Vagina (tissue), 2 donors: ENCODE measurements around the gene NGFR.

Experiments used
- POLR2A ChIP-seq, 2 donors: fragments of 450-650 bp; IDR thresholded peaks; one replicate each; pipeline ENCODE4 v1.6.1; 2017; ENCODE audit warnings: antibody characterized with exemption in 2 of 2, mild to moderate bottlenecking in 2 of 2, moderate library complexity in 2 of 2
- POLR2AphosphoS5 ChIP-seq, 2 donors: sonication (generic); formaldehyde crosslinking; IDR thresholded peaks; one replicate each; pipeline ENCODE4 v1.9.0; 2017; ENCODE audit warnings: antibody characterized with exemption in 2 of 2, mild to moderate bottlenecking in 2 of 2, low read depth in 1 of 2; ENCODE audit not compliant: insufficient read depth in 1 of 2
- TF ChIP-seq, protein P1 (sequence below), 3 experiments: fragments of 450-650 bp in 2 of 3; fragments of 200-600 bp in 1 of 3; sonication (generic) in 1 of 3; IDR thresholded peaks; one replicate each; pipeline ENCODE4 v1.5.1; 2017 to 2019; ENCODE audit warnings: antibody characterized with exemption in 3 of 3, mild to moderate bottlenecking in 2 of 3, moderate library complexity in 2 of 3

DNA sequence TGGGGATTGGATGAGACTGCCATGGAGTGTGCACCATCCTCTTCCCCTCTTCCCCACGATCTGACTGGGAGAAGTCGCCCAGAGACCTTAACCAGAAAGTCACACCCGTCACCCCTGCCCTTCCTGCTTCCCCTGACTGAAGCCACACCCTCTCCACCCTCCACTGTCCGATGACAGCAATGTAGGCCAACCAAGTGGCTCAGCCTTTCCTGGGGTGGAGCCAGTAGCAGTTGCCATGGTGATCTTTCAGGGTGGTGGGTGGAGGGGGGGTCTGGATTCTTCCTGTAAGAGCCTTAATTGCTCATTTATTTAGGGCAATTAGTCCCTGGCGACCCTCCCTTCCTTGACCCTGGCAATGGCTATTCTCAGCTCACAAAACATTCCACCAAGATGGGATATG lies 42.9 kb upstream of the NGFR start:
- TF ChIP-seq, protein P1, sequence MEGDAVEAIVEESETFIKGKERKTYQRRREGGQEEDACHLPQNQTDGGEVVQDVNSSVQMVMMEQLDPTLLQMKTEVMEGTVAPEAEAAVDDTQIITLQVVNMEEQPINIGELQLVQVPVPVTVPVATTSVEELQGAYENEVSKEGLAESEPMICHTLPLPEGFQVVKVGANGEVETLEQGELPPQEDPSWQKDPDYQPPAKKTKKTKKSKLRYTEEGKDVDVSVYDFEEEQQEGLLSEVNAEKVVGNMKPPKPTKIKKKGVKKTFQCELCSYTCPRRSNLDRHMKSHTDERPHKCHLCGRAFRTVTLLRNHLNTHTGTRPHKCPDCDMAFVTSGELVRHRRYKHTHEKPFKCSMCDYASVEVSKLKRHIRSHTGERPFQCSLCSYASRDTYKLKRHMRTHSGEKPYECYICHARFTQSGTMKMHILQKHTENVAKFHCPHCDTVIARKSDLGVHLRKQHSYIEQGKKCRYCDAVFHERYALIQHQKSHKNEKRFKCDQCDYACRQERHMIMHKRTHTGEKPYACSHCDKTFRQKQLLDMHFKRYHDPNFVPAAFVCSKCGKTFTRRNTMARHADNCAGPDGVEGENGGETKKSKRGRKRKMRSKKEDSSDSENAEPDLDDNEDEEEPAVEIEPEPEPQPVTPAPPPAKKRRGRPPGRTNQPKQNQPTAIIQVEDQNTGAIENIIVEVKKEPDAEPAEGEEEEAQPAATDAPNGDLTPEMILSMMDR (IDR thresholded peaks at IDR 0.05) = no peak
- TF ChIP-seq POLR2A (IDR thresholded peaks at IDR 0.05) = no peak
- no peak for TF ChIP-seq POLR2AphosphoS5 (IDR thresholded peaks at IDR 0.05; ENCODE audit: insufficient read depth in 1 of 2, low read depth in 1 of 2)
